GM10266 (cell line): ENCODE measurements around the gene SHE.
A peak's percentile ranks its signal among the peaks of the same experiment; 100 is the strongest.
"Not testable (repeated sequence)": the region's sequence is repeated elsewhere in the genome, so short reads cannot be mapped to it uniquely, and the experiment has no call there.

Experiments
- DNase-seq: peaks from one replicate; pipeline ENCODE4 v3.0.0; 2012; ENCODE audit errors: extremely low spot score
- CTCF ChIP-seq: IDR thresholded peaks from 2 replicates; pipeline ENCODE4 v1.5.1; 2012; ENCODE audit warnings: mild to moderate bottlenecking, low read depth; ENCODE audit not compliant: control insufficient read depth, insufficient read depth; ENCODE audit errors: missing control alignments

SHE gene

GRCh38 chr1:154496383-154496782, 5.8 kb downstream of the SHE start:
- no peak for TF ChIP-seq CTCF
- DNase-seq, result no peak

GRCh38 chr1:154495496-154496273, 6.5 kb downstream of the SHE start:
- no peak for TF ChIP-seq CTCF
- DNase-seq, result no peak

DNA sequence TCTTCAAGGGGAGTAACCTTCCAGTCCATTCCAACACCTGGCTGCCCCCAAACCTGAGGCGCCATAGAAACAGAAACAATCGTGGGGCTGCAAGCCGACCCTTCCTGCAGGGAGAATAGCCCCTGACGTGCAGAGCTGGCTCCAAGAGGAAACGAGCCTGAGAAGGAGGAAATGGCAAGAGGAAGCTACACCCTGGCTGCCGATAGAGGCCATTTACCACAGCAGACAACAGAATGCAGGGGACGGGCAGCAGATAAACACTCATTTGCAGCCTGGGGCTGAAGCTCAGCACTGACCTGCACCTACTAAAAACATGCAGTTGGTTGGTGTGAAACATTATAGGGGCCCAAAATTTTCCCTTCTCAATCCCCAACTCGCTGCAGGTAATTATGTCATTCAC, 8.9 kb downstream of the SHE start:
- no peak for TF ChIP-seq CTCF

DNA sequence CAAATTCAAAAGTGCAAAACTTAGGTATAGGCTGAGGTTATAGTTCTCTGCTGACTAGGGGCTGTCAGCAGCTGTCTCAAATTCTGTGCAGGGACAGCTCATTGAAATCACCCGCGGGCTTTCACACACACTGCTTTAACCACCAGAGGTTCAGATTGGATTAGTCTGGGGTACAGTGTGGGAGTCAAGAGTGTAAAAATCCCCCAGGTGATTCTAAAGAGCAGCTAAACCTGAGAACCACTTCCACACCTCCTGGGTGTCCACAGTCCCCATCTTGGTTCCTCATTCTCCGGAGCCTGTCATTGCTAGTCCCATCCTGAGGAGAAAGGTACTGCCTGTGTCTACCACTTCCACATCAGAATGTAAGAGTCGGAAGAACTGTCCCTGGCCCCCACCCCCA, 10.1 kb downstream of the SHE start:
- DNase-seq, result peak; percentile 43
- no peak for TF ChIP-seq CTCF

More for the DNA sequence above, 8.9 kb downstream of the SHE start:
- peak; percentile 31 for DNase-seq

- no peak for DNase-seq
- no peak for TF ChIP-seq CTCF
Measured at GRCh38 chr1:154490317-154490716, 11.9 kb downstream of the SHE start.

- TF ChIP-seq CTCF, result no peak
- no peak for DNase-seq
Measured at GRCh38 chr1:154489695-154490274, 12.4 kb downstream of the SHE start.

GRCh38 chr1:154488922-154489321, 13.3 kb downstream of the SHE start:
- no peak for TF ChIP-seq CTCF
- no peak for DNase-seq

DNA sequence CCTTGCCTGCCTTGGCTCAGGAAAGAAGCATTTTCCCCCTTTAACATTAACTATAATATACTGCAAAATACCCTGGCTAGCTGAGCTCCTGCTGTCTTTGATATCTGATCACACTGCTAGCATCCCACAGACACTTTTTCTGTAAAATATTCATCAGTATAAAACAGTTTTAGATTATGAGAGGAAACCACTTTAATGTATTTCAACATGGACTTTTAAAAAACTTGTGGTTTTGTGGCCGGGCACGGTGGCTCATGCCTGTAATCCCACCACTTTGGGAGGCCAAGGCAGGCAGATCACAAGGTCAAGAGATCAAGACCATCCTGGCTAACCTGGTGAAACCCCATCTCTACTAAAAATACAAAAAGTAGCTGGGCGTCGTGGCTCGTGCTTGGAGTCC, 15.5 kb downstream of the SHE start:
- DNase-seq, result not testable (repeated sequence)
